Measurements from ENCODE around the gene LRCOL1.

LRCOL1 gene

DNA sequence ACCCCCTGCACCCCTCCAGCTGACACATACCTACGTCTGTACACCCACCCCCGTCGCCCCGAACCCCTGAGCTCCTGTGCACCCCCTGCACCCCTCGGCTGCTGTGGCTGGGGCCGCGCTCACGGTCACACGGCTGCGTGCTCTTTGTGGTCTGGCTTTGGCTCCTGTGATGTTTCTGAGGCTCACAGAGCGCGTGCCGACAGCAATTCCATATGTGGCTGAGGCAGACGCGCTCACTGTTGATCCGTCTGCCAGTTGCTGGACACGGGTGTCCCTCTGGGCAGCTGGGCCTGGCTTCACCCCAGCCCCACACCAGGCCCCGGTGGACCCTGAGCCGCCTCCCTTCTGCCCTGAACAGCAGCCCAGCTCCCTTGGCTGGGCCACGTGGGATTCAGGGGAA lies 46.5 kb downstream of the LRCOL1 start (continued):
- TF ChIP-seq ZNF280D (tag by site-specific recombination; IDR thresholded peaks at IDR 0.05) (no peak), ZFHX2 (tag by site-specific recombination; conservative IDR thresholded peaks at IDR 0.05) (no peak), ZNF776 (tag by site-specific recombination; IDR thresholded peaks at IDR 0.05; ENCODE audit: borderline replicate concordance) (no peak), ZNF121 (tag by site-specific recombination; IDR thresholded peaks at IDR 0.05) (no peak), ZNF184 (tag by site-specific recombination; IDR thresholded peaks at IDR 0.05) (no peak), ZNF16 (tag by site-specific recombination; IDR thresholded peaks at IDR 0.05; ENCODE audit: low read depth) (no peak)

GRCh38 chr12:132562489-132563021 lies 47.8 kb downstream of the LRCOL1 start:
- no peaks in the 10 kb centered on the region for H3K9me3 ChIP-seq (ENCODE audit: control insufficient read depth, insufficient read depth, low read depth, low read length)
- CTCF ChIA-PET, result interaction anchor here (0.7 to 4.7 kb wide), 3 partner anchors 34 to 148 kb away, joined by 3 to 34 read pairs (median 5); no protein-coding TSS in a partner anchor
- H3K4me1 ChIP-seq (ENCODE audit: control insufficient read depth, insufficient read depth, low read length), result peaks cover 4% of the 10 kb centered on the region
- POLR2A ChIA-PET, result no interaction called here
- peaks cover 0 to 28% of the 10 kb centered on the region in 2 experiments; a peak in 2 of 3 replicates for H3K36me3 ChIP-seq (ENCODE audit: control insufficient read depth in 2 of 2, insufficient read depth in 1 of 2, low read length in 2 of 2)
- peak; percentile 19; the same call in 1 of the 2 replicates for TF ChIP-seq ZNF629 (tag by site-specific recombination; IDR thresholded peaks at IDR 0.05)
- TF ChIP-seq, protein P1, sequence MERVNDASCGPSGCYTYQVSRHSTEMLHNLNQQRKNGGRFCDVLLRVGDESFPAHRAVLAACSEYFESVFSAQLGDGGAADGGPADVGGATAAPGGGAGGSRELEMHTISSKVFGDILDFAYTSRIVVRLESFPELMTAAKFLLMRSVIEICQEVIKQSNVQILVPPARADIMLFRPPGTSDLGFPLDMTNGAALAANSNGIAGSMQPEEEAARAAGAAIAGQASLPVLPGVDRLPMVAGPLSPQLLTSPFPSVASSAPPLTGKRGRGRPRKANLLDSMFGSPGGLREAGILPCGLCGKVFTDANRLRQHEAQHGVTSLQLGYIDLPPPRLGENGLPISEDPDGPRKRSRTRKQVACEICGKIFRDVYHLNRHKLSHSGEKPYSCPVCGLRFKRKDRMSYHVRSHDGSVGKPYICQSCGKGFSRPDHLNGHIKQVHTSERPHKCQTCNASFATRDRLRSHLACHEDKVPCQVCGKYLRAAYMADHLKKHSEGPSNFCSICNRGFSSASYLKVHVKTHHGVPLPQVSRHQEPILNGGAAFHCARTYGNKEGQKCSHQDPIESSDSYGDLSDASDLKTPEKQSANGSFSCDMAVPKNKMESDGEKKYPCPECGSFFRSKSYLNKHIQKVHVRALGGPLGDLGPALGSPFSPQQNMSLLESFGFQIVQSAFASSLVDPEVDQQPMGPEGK (tag by site-specific recombination; IDR thresholded peaks at IDR 0.05), result 0 out of 2 replicates have a peak, but pooled peaks have one; percentile 16
- TF ChIP-seq SP2 (tag by site-specific recombination; IDR thresholded peaks at IDR 0.05), result peak; percentile 21; the same call in 1 of the 2 replicates
- 0 out of 2 replicates have a peak, but pooled peaks have one; percentile 26 for TF ChIP-seq BCL11A (tag by site-specific recombination; IDR thresholded peaks at IDR 0.05; ENCODE audit: low read depth)
- 0 out of 2 replicates have a peak, but pooled peaks have one; percentile 8 for TF ChIP-seq ZFHX2 (tag by site-specific recombination; conservative IDR thresholded peaks at IDR 0.05)
- TF ChIP-seq ZNF391 (tag by site-specific recombination; IDR thresholded peaks at IDR 0.05; ENCODE audit: borderline replicate concordance, low read depth), result no peak
- TF ChIP-seq, protein P2, sequence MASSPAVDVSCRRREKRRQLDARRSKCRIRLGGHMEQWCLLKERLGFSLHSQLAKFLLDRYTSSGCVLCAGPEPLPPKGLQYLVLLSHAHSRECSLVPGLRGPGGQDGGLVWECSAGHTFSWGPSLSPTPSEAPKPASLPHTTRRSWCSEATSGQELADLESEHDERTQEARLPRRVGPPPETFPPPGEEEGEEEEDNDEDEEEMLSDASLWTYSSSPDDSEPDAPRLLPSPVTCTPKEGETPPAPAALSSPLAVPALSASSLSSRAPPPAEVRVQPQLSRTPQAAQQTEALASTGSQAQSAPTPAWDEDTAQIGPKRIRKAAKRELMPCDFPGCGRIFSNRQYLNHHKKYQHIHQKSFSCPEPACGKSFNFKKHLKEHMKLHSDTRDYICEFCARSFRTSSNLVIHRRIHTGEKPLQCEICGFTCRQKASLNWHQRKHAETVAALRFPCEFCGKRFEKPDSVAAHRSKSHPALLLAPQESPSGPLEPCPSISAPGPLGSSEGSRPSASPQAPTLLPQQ (tag by site-specific recombination; IDR thresholded peaks at IDR 0.05), result peak; percentile 47; the same call in 1 of the 2 replicates
- no peak for TF ChIP-seq SETDB1 (IDR thresholded peaks at IDR 0.05; ENCODE audit: insufficient read length, low read length)
- TF ChIP-seq ZNF600 (tag by site-specific recombination; IDR thresholded peaks at IDR 0.05), result peak; percentile 47
- TF ChIP-seq ZFP69B (tag by site-specific recombination; IDR thresholded peaks at IDR 0.05), result peak; percentile 77
- TF ChIP-seq, protein P3, sequence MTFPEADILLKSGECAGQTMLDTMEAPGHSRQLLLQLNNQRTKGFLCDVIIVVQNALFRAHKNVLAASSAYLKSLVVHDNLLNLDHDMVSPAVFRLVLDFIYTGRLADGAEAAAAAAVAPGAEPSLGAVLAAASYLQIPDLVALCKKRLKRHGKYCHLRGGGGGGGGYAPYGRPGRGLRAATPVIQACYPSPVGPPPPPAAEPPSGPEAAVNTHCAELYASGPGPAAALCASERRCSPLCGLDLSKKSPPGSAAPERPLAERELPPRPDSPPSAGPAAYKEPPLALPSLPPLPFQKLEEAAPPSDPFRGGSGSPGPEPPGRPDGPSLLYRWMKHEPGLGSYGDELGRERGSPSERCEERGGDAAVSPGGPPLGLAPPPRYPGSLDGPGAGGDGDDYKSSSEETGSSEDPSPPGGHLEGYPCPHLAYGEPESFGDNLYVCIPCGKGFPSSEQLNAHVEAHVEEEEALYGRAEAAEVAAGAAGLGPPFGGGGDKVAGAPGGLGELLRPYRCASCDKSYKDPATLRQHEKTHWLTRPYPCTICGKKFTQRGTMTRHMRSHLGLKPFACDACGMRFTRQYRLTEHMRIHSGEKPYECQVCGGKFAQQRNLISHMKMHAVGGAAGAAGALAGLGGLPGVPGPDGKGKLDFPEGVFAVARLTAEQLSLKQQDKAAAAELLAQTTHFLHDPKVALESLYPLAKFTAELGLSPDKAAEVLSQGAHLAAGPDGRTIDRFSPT (tag by site-specific recombination; IDR thresholded peaks at IDR 0.05), result no peak
- TF ChIP-seq KLF10 (tag by site-specific recombination; IDR thresholded peaks at IDR 0.05), result peak; percentile 34; the same call in 1 of the 2 replicates
- no peak overlapping the region for H3K27ac ChIP-seq (ENCODE audit: extremely low read depth, low read depth, low read length)
- H3K4me3 ChIP-seq (ENCODE audit: low read depth, low read length), result no peak overlapping the region
